B cell (primary cell): ENCODE data around the gene SDCCAG8. TPM values are rescaled to one million over a fixed set of nuclear protein-coding genes. Genes with fewer than 3 reads are reported as not detected.

Experiments used
- ATAC-seq: fragments of 200-7000 bp; cut with Tn5 transposase; one replicate; pipeline ENCODE4 v1.10.0; 2021; ENCODE audit warnings: low read depth, mild to moderate bottlenecking, moderate number of reproducible peaks, moderate library complexity
- CTCF ChIA-PET: fragments of 350-600 bp; sonication (Branson Sonifier 250); formaldehyde crosslinking; loops from one replicate; lab custom pipeline; 2021; ENCODE audit warnings: antibody characterized with exemption, inconsistent platforms; lab: Charles Lee
- POLR2A ChIA-PET: fragments of 350-600 bp; sonication (Branson Sonifier 250); formaldehyde crosslinking; loops from one replicate; lab custom pipeline; 2021; ENCODE audit warnings: antibody characterized with exemption; lab: Charles Lee
- DNase-seq: peaks from one replicate; pipeline ENCODE4 v3.0.0; 2013
- H2AFZ ChIP-seq: 2 replicates; pipeline ENCODE4 v1.6.1; 2012; ENCODE audit warnings: mild to moderate bottlenecking, low read depth, low read length; ENCODE audit not compliant: insufficient read depth, poor library complexity, severe bottlenecking
- H3K27ac ChIP-seq, 2 donors: 1 replicate in 1 of 2; 2 replicates in 1 of 2; pipeline ENCODE4 v1.5.1; 2012 to 2013; ENCODE audit warnings: low read length in 2 of 2, mild to moderate bottlenecking in 2 of 2, moderate library complexity in 1 of 2
- H3K27me3 ChIP-seq, 4 experiments: fragments of 200-600 bp in 1 of 4; sonication (generic) in 1 of 4; replicated peaks in 1 of 4; 1 replicate in 2 of 4; 2 replicates in 2 of 4; pipeline versions ENCODE4 v1.6.1 to v1.7.0; 2013 to 2016; ENCODE audit warnings: low read length in 3 of 4, mild to moderate bottlenecking in 2 of 4, mixed read lengths in 1 of 4, moderate library complexity in 1 of 4; ENCODE audit not compliant: insufficient read depth in 4 of 4, control insufficient read depth in 3 of 4; ENCODE audit errors: control extremely low read depth in 1 of 4
- H3K36me3 ChIP-seq, 2 experiments: replicated peaks in 1 of 2; 1 replicate in 1 of 2; 2 replicates in 1 of 2; pipeline versions ENCODE4 v1.6.1 to v1.7.1; 2013; ENCODE audit warnings: low read length in 1 of 2; ENCODE audit not compliant: insufficient read depth in 2 of 2, control insufficient read depth in 1 of 2; ENCODE audit errors: control extremely low read depth in 1 of 2, extremely low read depth in 1 of 2
- H3K4me1 ChIP-seq, 2 donors: fragments of 200-600 bp in 1 of 2; sonication (generic) in 1 of 2; 1 replicate in 1 of 2; 2 replicates in 1 of 2; pipeline versions ENCODE4 v1.5.1 to v1.6.1; 2013 to 2017; ENCODE audit warnings: low read length in 2 of 2; ENCODE audit not compliant: control insufficient read depth in 2 of 2, insufficient read depth in 2 of 2
- H3K4me2 ChIP-seq: replicated peaks from 2 replicates; pipeline ENCODE3; 2012; ENCODE audit warnings: mild to moderate bottlenecking, low read depth, low read length; ENCODE audit not compliant: poor library complexity, severe bottlenecking
- H3K4me3 ChIP-seq, 5 experiments: fragments of 200-600 bp in 1 of 5; sonication (generic) in 1 of 5; 1 replicate in 3 of 5; 2 replicates in 2 of 5; pipeline versions ENCODE4 v1.5.1 to v1.7.0; 2011 to 2016; ENCODE audit warnings: low read length in 4 of 5, mild to moderate bottlenecking in 4 of 5, low read depth in 2 of 5, control low read depth in 1 of 5, moderate library complexity in 1 of 5; ENCODE audit not compliant: insufficient read depth in 1 of 5; ENCODE audit errors: control extremely low read depth in 1 of 5, extremely low read depth in 1 of 5
- H3K79me2 ChIP-seq: fragments of 200-600 bp; sonication (generic); one replicate; pipeline ENCODE4 v1.6.0; 2016; ENCODE audit warnings: low read length; ENCODE audit not compliant: control insufficient read depth, insufficient read depth
- H3K9ac ChIP-seq: fragments of 200-600 bp; sonication (generic); 2 replicates; pipeline ENCODE4 v1.6.1; 2017; ENCODE audit warnings: mild to moderate bottlenecking, low read length, moderate library complexity
- H3K9me3 ChIP-seq, 3 donors: one replicate each; pipeline versions ENCODE4 v1.6.1 to v1.7.1; 2013; ENCODE audit warnings: low read length in 2 of 3; ENCODE audit not compliant: control insufficient read depth in 2 of 3, insufficient read depth in 1 of 3; ENCODE audit errors: control extremely low read depth in 1 of 3
- H4K20me1 ChIP-seq: 2 replicates; pipeline ENCODE4 v1.6.0; 2012; ENCODE audit warnings: mild to moderate bottlenecking, low read length; ENCODE audit not compliant: insufficient read depth, control insufficient read depth, poor library complexity, severe bottlenecking
- H3K27ac Mint-ChIP-seq: one replicate; pipeline ENCODE4 v1.8.0; 2021; ENCODE audit warnings: mixed read lengths
- H3K27me3 Mint-ChIP-seq: one replicate; pipeline ENCODE4 v1.8.0; 2021; ENCODE audit warnings: mixed read lengths
- H3K4me1 Mint-ChIP-seq: one replicate; pipeline ENCODE4 v1.8.0; 2021; ENCODE audit warnings: mixed read lengths
- H3K4me3 Mint-ChIP-seq: one replicate; pipeline ENCODE4 v1.8.0; 2021; ENCODE audit warnings: mixed read lengths
- H3K9me3 Mint-ChIP-seq: one replicate; pipeline ENCODE4 v1.8.0; 2022; ENCODE audit warnings: mixed read lengths; ENCODE audit not compliant: insufficient read depth
- CTCF ChIP-seq: fragments of 200-600 bp; IDR thresholded peaks from one replicate; pipeline ENCODE4 v1.8.0; 2022; ENCODE audit warnings: antibody characterized with exemption, mild to moderate bottlenecking
- EZH2 ChIP-seq: IDR thresholded peaks from 2 replicates; pipeline ENCODE4 v1.6.1; 2012; ENCODE audit warnings: borderline replicate concordance, low read depth, mild to moderate bottlenecking, moderate library complexity, low read length; ENCODE audit not compliant: insufficient read depth, poor library complexity, severe bottlenecking
- WGBS: methylation state at CpG from one replicate; pipeline ENCODE4 v1.1.5; 2013; ENCODE audit warnings: missing lambda C conversion rate; ENCODE audit not compliant: insufficient coverage; 5-methylcytosine and 5-hydroxymethylcytosine counted together
- intact Hi-C: fragments of 100-400 bp; cut with micrococcal nuclease; formaldehyde crosslinking; loops from one replicate; pipeline ENCODE4 v1.10.0; 2022
- polyA plus RNA-seq: library from polyadenylated mRNA; depleted of rRNA; stranded (reverse); fragments of >200 nt; gene quantifications from 2 replicates; pipeline ENCODE4 v1.2.3, GENCODE V29; 2012
- total RNA-seq, 2 donors: library from RNA; stranded (reverse); fragments of 120-200 nt in 1 of 2; gene quantifications; 1 replicate in 1 of 2; 2 replicates in 1 of 2; pipeline versions ENCODE4 v1.2.3 to v1.2.4, GENCODE V29; 2013 to 2022

SDCCAG8 gene
- total and polyA plus RNA-seq, 2 donors (not counting 1 experiment from before 2014, with no cell fraction given), result 37.1 to 60.7 TPM

- Mint-ChIP-seq H3K27me3 (no peaks in the 10 kb centered on the region), H3K9me3 (no peaks in the 10 kb centered on the region), H3K4me3 (no peak overlapping the region), H3K4me1 (peaks cover 30% of the 10 kb centered on the region), H3K27ac (no peak overlapping the region)
- H3K9me3 ChIP-seq, result no peaks in the 10 kb centered on the region
- no peak overlapping the region for H3K4me3 ChIP-seq
- no peaks in the 10 kb centered on the region for H3K36me3 ChIP-seq
- CTCF ChIA-PET, result no interaction called here
- POLR2A ChIA-PET, result interaction anchor here (0.6 kb wide), 1 partner anchor 34 kb away, joined by 4 read pairs; no protein-coding TSS in a partner anchor
- no peak overlapping the region for H3K9ac ChIP-seq
- no peak overlapping the region for H3K4me2 ChIP-seq
- H3K27ac ChIP-seq, result no peak overlapping the region
- WGBS, result 99% methylated on average over 55 of the region's 55 CpGs
- H3K4me1 ChIP-seq, result peaks cover 14 to 18% of the 10 kb centered on the region in 2 donors
- no peaks in the 10 kb centered on the region for H3K27me3 ChIP-seq
- no peaks in the 10 kb centered on the region for H3K79me2 ChIP-seq
- H2AFZ ChIP-seq, result no peak overlapping the region
- DNase-seq (no peak), ATAC-seq (no peak)
- no peak for TF ChIP-seq EZH2
- TF ChIP-seq CTCF, result no peak
- intact Hi-C loops, result no loop called here
- no peaks in the 10 kb centered on the region for H4K20me1 ChIP-seq
These were observed 218.5 kb downstream of the SDCCAG8 start for GRCh38 chr1:243474136-243474881.

GRCh38 chr1:243474906-243475305 lies 219.1 kb downstream of the SDCCAG8 start:
- Mint-ChIP-seq H3K27me3 (peaks cover 2% of the 10 kb centered on the region), H3K9me3 (no peaks in the 10 kb centered on the region), H3K4me1 (peaks cover 30% of the 10 kb centered on the region), H3K27ac (no peak overlapping the region), H3K4me3 (no peak overlapping the region)
- Histone ChIP-seq H3K36me3 (no peaks in the 10 kb centered on the region), H3K9ac (no peak overlapping the region), H4K20me1 (no peaks in the 10 kb centered on the region), H3K27ac (no peak overlapping the region), H3K79me2 (no peaks in the 10 kb centered on the region), H3K27me3 (no peaks in the 10 kb centered on the region), H3K4me1 (peaks cover 14 to 18% of the 10 kb centered on the region in 2 donors), H3K4me3 (no peak overlapping the region), H2AFZ (no peak overlapping the region), H3K4me2 (no peak overlapping the region), H3K9me3 (no peaks in the 10 kb centered on the region)
- POLR2A ChIA-PET, result no interaction called here
- CTCF ChIA-PET, result no interaction called here
- ATAC-seq, result no peak
- intact Hi-C loops, result no loop called here
- 99% methylated on average over 6 of the region's 9 CpGs for WGBS
- TF ChIP-seq CTCF (no peak), EZH2 (no peak)
- no peak for DNase-seq
